ENCODE data around the gene PDLIM4.

PDLIM4 gene, protein sequence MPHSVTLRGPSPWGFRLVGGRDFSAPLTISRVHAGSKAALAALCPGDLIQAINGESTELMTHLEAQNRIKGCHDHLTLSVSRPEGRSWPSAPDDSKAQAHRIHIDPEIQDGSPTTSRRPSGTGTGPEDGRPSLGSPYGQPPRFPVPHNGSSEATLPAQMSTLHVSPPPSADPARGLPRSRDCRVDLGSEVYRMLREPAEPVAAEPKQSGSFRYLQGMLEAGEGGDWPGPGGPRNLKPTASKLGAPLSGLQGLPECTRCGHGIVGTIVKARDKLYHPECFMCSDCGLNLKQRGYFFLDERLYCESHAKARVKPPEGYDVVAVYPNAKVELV
- total RNA-seq = 0 to 0.48 reads per million in 2 donors

GRCh38 chr5:132257131-132258101, at the start of gene PDLIM4:
Gene PDLIM4, plus strand, starts transcription at chr5:132257696. Its CDS starts 39 bp downstream, at chr5:132257735.
- no peak for DNase-seq

DNA sequence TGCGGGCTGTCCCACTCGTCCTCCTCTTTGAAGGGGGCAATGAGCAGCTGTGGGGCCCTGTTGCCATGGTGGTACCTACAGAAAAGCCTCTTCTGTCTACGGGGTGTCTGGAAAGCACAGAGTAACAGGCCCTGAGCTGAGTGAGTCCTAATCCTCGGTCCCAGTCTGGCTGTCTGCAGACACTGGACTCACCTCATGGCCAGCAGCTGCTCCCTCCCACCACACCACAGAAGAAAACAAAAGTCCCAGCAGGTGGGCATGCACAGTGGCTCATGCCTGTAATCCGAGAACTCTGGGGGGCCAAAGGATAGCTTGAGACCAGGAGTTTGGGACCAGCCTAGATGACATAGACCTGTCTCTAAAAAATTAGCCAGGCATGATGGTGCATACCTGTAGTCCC, 49.7 kb upstream of the PDLIM4 start:
- DNase-seq = no peak

- no peak for DNase-seq
Observed at GRCh38 chr5:132209131-132209530, 48.4 kb upstream of the PDLIM4 start.

DNA sequence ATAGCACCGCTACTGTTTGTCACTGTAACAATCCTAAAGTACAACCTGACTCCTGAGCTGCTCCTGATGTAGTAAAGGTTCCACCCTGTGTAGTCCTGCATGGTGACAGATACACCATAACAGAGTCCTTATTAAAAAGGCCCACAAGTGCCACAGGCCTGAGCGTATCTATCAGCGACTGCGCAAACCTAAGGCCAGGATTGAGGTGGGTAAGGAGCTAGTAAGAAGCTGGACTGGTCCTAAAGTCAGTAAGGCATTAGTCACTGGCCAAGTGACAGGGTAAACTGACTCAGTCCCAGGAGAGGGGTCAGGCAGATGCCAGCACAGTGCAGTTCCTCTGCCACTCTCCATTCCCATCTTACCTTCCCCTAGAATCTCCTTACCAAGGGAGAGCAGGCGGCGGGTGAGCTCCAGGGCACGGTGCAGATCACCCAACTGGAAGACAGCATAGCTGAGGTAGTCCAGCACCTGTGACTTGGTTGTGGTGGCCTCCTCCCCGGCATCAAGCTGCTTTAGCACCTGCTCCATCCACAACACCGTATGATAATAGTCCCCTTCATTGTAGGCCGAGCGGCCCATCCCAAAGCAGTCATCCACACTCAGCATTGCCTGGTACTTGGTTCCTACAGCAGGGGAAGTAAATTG, 47.5 kb upstream of the PDLIM4 start:
- DNase-seq = no peak

DNA sequence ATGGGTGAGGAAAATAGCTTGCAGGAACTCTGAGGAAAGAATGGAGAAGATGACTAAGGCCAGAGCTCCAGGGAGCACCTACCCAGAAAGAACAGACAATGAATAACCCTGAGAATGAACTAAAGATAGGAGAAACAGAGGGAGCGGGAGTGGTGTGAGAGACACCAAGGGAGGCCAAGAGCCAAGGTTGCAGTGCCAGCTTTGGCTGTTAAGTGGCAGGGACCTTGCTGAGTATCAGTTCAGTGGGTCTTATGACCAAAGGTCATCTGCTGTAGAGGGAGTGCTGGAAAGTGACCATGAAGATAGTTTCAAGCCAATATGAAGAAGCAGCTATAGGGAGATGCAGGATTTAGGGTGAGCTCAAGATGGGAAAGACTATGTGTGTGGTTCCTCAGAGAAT, 46.6 kb upstream of the PDLIM4 start:
- no peak for DNase-seq

DNA sequence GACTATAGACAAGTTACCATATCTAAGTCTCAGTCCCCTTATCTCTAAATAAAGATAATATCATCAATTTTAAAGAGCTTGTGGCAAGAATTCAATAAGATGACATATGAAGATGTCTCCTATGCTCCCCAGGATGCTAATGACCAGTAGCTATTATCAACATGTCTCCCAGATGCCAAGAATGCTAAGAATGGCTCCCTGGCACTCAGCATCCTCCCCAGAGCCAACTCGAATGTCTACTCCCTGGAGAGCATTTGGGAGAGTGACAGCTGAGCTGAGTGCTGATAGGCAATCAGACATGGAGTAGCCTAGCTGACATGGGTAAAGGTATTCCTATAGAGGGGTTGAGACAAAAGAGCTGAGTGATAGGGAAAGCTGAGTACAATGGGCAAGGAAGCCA, 45.7 kb upstream of the PDLIM4 start:
- no peak for DNase-seq

GRCh38 chr5:132213666-132214065, 43.8 kb upstream of the PDLIM4 start:
- DNase-seq = no peak

- no peak for DNase-seq
Observed at GRCh38 chr5:132214491-132214890, 43.0 kb upstream of the PDLIM4 start.

DNA sequence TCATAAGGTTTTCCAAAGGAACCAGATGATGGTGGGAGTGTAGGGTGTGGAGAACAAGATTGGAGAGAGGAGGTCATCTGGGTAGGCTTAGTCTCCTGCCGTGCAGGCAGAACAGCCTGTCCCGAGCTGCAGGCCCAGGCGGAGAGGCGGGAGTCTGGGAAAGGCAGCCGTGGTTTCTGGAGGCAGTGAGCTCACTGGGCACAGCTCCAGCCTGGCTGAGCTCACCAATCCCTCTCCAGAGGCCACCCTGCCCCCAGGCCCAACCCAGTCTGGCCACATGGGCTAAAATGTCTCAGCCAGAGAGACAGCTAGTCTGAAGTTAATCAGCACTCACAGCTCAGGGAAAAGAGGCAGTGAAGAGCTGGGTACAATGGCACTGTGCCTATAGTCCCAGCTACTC, 42.2 kb upstream of the PDLIM4 start:
- DNase-seq = no peak

- DNase-seq = no peak
Observed at GRCh38 chr5:132218321-132218720, 39.2 kb upstream of the PDLIM4 start.

GRCh38 chr5:132219289-132219970, 38.1 kb upstream of the PDLIM4 start:
- no peak for DNase-seq

- no peak for DNase-seq
Observed at GRCh38 chr5:132219981-132220380, 37.5 kb upstream of the PDLIM4 start.

- no peak for DNase-seq
Observed at GRCh38 chr5:132220491-132220890, 37.0 kb upstream of the PDLIM4 start.

GRCh38 chr5:132221781-132222648, 35.5 kb upstream of the PDLIM4 start:
- DNase-seq = no peak

DNA sequence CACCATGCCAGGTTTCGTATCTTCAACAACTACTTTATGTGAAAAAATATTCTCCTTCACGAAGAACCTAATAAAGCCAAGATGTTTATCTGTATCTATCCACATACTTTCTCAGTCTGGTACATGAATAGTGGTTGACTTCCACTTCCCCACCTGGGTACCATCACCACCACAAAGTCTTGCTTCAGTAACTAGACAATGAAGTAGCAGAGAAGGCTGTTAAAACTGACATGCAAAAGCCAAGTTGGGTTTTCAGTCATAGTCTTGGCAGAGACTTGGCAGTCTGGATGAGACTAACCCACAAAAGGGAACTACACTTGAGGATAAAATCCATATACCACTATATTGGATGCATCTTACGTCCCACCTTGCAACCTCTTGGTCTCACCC, 34.9 kb upstream of the PDLIM4 start:
- DNase-seq = no peak

- DNase-seq = no peak
Observed at GRCh38 chr5:132223861-132224260, 33.6 kb upstream of the PDLIM4 start.

- no peak for DNase-seq
Observed at GRCh38 chr5:132224716-132225115, 32.8 kb upstream of the PDLIM4 start.

GRCh38 chr5:132225165-132226032, 32.1 kb upstream of the PDLIM4 start:
- no peak for DNase-seq

GRCh38 chr5:132226516-132227234, 30.8 kb upstream of the PDLIM4 start:
- no peak for DNase-seq

- no peak for DNase-seq
Observed at GRCh38 chr5:132227235-132227484, 30.3 kb upstream of the PDLIM4 start.

Data from activated gamma-delta T cell (primary cell).